ENCODE results near the gene EGFR. TPM values are rescaled to one million over a fixed set of nuclear protein-coding genes. Genes with fewer than 3 reads are reported as not detected.

The EGFR gene
- total RNA-seq, 1 donor from 2014 or later, result 78.3 TPM

DNA sequence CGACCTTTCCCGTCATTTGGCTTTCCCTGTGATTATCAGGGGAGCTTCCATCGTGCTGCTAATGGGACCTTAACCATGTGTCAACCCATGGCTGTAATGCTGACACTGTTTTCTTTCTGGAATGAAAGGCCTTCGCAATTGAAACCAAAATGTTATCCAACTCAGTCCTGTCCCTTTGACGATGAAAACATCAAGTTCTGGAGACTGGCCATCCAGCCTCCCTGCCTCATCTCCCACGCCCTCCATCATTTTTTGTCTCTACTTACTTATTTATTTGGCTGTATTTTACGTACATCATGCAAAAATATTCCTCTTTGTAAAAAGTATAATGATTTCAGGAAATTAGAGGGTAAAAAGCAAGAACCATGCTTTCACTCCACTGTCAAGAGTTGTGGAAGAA, 69.8 kb downstream of the EGFR start:
- Histone ChIP-seq H3K4me1 (peaks cover 33% of the 10 kb centered on the region), H3K9me3 (no peaks in the 10 kb centered on the region), H3K27me3 (no peaks in the 10 kb centered on the region), H3K27ac (no peak overlapping the region), H3K36me3 (no peaks in the 10 kb centered on the region), H3K4me3 (no peak overlapping the region)
- TF ChIP-seq CTCF (IDR thresholded peaks at IDR 0.05), result no peak
- DNase-seq (no peak), ATAC-seq (no peak)
- intact Hi-C loops (cut with DNase I), result no loop called here

DNA sequence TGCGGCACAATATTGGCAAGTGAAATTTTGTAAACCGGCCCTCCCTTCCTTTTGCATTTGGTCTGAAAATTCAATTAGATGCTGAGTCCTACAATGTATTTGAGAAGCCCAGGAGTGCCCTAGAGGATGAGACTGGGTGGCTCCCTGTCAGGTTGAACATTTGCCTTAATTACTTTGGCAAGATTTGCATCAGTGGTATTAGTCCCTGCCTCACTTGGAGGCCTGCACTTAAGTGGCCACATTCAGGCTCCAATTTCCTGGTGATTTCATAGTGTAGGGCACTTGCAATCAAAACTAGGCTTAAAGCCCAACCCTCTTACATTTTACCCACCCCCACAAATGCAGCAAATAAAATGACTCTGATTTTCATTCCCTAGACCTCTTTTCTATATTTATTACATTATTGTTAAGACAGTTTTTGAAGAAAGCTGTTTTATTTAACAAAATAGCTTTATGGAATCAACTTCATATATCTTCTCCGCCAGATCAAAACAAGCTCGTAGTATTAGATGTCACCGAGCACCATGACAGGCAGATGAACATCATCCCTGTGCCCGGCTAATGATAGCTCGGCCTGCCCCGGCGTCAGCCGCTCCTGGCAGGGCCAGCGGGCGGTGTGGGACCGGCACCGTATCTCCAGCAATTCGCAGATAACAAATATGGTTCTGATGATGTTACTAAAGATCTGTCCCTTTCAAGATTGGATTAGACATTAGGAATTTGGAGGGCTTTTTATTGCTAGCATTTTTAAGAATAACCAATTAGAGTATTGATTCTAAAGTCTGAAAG, 73.6 kb downstream of the EGFR start:
- peak; percentile 53 for ATAC-seq
- TF ChIP-seq CTCF (IDR thresholded peaks at IDR 0.05), result no peak

DNA sequence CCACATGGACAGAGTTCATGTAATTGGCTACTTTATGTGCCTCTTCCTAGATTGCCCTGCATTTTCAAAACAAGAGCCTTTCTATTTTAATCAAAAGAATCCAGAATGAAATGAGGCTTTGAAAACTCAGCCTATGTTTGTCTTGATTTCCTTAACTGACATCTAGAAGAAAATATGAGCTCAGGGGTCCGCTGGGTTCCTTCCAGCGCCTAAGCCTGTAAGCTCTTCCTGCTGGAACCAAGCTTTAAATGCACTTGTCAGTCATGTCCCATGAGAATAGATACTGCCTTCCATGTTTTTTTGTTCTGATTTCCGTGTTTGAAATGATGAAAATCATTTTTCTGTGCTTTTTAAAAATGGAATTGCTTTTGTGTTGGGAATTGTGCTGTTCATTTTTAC, 74.2 kb downstream of the EGFR start:
- no peak overlapping the region for H3K27ac ChIP-seq
- ATAC-seq, result no peak

More for the DNA sequence above, 73.6 kb downstream of the EGFR start:
- intact Hi-C loops (cut with DNase I), result no loop called here
- Histone ChIP-seq H3K4me1 (peaks cover 18% of the 10 kb centered on the region), H3K27ac (peak overlapping the region; percentile 9), H3K36me3 (no peaks in the 10 kb centered on the region), H3K27me3 (no peaks in the 10 kb centered on the region), H3K4me3 (no peak overlapping the region), H3K9me3 (no peaks in the 10 kb centered on the region)
- no peak for DNase-seq

GRCh38 chr7:55093674-55094073, 74.9 kb downstream of the EGFR start:
- ATAC-seq, result no peak
- H3K4me1 ChIP-seq, result peaks cover 15% of the 10 kb centered on the region

More for the DNA sequence above, 74.2 kb downstream of the EGFR start:
- no peaks in the 10 kb centered on the region for H3K36me3 ChIP-seq
- TF ChIP-seq CTCF (IDR thresholded peaks at IDR 0.05), result no peak
- no peaks in the 10 kb centered on the region for H3K9me3 ChIP-seq
- intact Hi-C loops (cut with DNase I), result no loop called here
- no peak for DNase-seq
- H3K4me3 ChIP-seq, result no peak overlapping the region
- peaks cover 14% of the 10 kb centered on the region for H3K4me1 ChIP-seq
- no peaks in the 10 kb centered on the region for H3K27me3 ChIP-seq

DNA sequence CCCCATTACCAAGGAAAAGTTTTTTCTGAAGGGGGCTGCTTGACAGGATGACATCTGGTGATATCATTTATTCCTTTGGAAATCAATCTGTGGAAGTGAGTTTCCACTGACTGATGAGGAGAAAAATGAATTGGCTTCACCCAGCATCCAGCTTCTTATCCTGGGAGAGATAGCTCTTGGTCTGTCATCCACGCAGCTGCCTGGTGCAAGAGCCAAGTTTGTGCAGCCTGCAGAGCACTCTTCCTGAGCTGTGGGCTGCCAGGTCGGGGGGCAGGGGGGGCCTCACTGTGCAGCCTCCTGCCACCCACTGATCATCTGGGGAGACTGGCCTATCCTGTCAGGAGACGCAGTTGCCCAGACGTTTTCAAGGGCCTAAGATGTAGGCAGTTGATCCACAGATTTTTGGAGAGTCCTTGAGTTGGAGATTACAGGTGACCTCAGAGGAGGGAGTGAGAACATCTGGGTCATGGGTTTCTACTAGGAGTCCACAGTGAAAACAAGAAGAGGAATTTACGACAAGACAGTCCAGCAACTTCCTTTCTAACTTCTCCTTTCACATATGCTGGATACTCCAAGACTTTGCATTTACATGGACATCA, 75.4 kb downstream of the EGFR start:
- peak; percentile 67 for ATAC-seq

More at GRCh38 chr7:55093674-55094073, 74.9 kb downstream of the EGFR start:
- no peak for DNase-seq
- Histone ChIP-seq H3K27ac (no peak overlapping the region), H3K36me3 (no peaks in the 10 kb centered on the region), H3K4me3 (no peak overlapping the region), H3K9me3 (no peaks in the 10 kb centered on the region), H3K27me3 (no peaks in the 10 kb centered on the region)
- no peak for TF ChIP-seq CTCF (IDR thresholded peaks at IDR 0.05)
- intact Hi-C loops (cut with DNase I), result no loop called here

More for the DNA sequence above, 75.4 kb downstream of the EGFR start:
- no peak for DNase-seq
- H3K4me3 ChIP-seq, result no peak overlapping the region
- TF ChIP-seq CTCF (IDR thresholded peaks at IDR 0.05), result no peak
- no peaks in the 10 kb centered on the region for H3K27me3 ChIP-seq
- H3K27ac ChIP-seq, result no peak overlapping the region
- intact Hi-C loops (cut with DNase I), result no loop called here
- no peaks in the 10 kb centered on the region for H3K36me3 ChIP-seq
- H3K4me1 ChIP-seq, result peaks cover 20% of the 10 kb centered on the region
- no peaks in the 10 kb centered on the region for H3K9me3 ChIP-seq
